GM19240 (cell line): ENCODE results near the gene SLC6A1.
"Not testable (repeated sequence)": the region's sequence is repeated elsewhere in the genome, so short reads cannot be mapped to it uniquely, and the experiment has no call there.

ENCODE experiments used
- DNase-seq: peaks from one replicate; pipeline ENCODE4 v3.0.0; 2011; ENCODE audit warnings: low spot score; ENCODE audit not compliant: insufficient read length

Gene SLC6A1

GRCh38 chr3:11057655-11058054, 65.1 kb downstream of the SLC6A1 start:
- DNase-seq, result no peak

GRCh38 chr3:11059090-11059798, 66.7 kb downstream of the SLC6A1 start:
- no peak for DNase-seq

GRCh38 chr3:11059799-11060115, 67.2 kb downstream of the SLC6A1 start:
- no peak for DNase-seq

- DNase-seq, result peak; percentile 20
Observed at GRCh38 chr3:11060500-11061251, 68.1 kb downstream of the SLC6A1 start.

- DNase-seq, result not testable (repeated sequence)
Observed at GRCh38 chr3:11061268-11061871, 68.8 kb downstream of the SLC6A1 start.

- DNase-seq, result no peak
Observed at GRCh38 chr3:11062704-11063103, 70.2 kb downstream of the SLC6A1 start.

- DNase-seq, result no peak
Observed at GRCh38 chr3:11071096-11071755, 78.7 kb downstream of the SLC6A1 start.

GRCh38 chr3:11072631-11073030, 80.1 kb downstream of the SLC6A1 start:
- no peak for DNase-seq

GRCh38 chr3:11074011-11074410, 81.5 kb downstream of the SLC6A1 start:
- no peak for DNase-seq

GRCh38 chr3:11074451-11074850, 81.9 kb downstream of the SLC6A1 start:
- no peak for DNase-seq

GRCh38 chr3:11075122-11075521, 82.6 kb downstream of the SLC6A1 start:
- not testable (repeated sequence) for DNase-seq

GRCh38 chr3:11076711-11077110, 84.2 kb downstream of the SLC6A1 start:
- DNase-seq, result no peak

GRCh38 chr3:11077466-11077865, 84.9 kb downstream of the SLC6A1 start:
- no peak for DNase-seq

- no peak for DNase-seq
Observed at GRCh38 chr3:11078826-11079515, 86.4 kb downstream of the SLC6A1 start.

- DNase-seq, result no peak
Observed at GRCh38 chr3:11080492-11080891, 87.9 kb downstream of the SLC6A1 start.

- no peak for DNase-seq
Observed at GRCh38 chr3:11084098-11084497, 91.5 kb downstream of the SLC6A1 start.

- no peak for DNase-seq
Observed at GRCh38 chr3:11084677-11085076, 92.1 kb downstream of the SLC6A1 start.

- DNase-seq, result no peak
Observed at GRCh38 chr3:11085093-11085840, 92.7 kb downstream of the SLC6A1 start.

GRCh38 chr3:11086856-11087255, 94.3 kb downstream of the SLC6A1 start:
- DNase-seq, result no peak

GRCh38 chr3:11088066-11088465, 95.5 kb downstream of the SLC6A1 start:
- no peak for DNase-seq

- no peak for DNase-seq
Observed at GRCh38 chr3:11088831-11089230, 96.3 kb downstream of the SLC6A1 start.
